Mesothelial cell of epicardium (in vitro differentiated cells): Measurements from ENCODE around the gene TACR1. TPM values are rescaled to one million over a fixed set of nuclear protein-coding genes. Genes with fewer than 3 reads are reported as not detected.

ENCODE experiments used
- DNase-seq, 2 experiments: peaks; one replicate each; pipeline ENCODE4 v3.0.0; 2021; ENCODE audit warnings: low spot score in 2 of 2; ENCODE audit not compliant: unreplicated experiment in 2 of 2
- H3K27ac Mint-ChIP-seq: 2 replicates; pipeline ENCODE4 v1.8.0; 2021; ENCODE audit warnings: mixed read lengths
- H3K27me3 Mint-ChIP-seq: 2 replicates; pipeline ENCODE4 v1.8.0; 2021; ENCODE audit warnings: low read depth, mixed read lengths
- H3K36me3 Mint-ChIP-seq: 2 replicates; pipeline ENCODE4 v1.8.0; 2021; ENCODE audit warnings: mixed read lengths
- H3K4me1 Mint-ChIP-seq: 2 replicates; pipeline ENCODE4 v1.8.0; 2021; ENCODE audit warnings: mixed read lengths
- H3K4me3 Mint-ChIP-seq: 2 replicates; pipeline ENCODE4 v1.8.0; 2021; ENCODE audit warnings: mild to moderate bottlenecking, moderate library complexity, mixed read lengths
- H3K9me3 Mint-ChIP-seq: 2 replicates; pipeline ENCODE4 v1.8.0; 2021; ENCODE audit warnings: mixed read lengths
- total RNA-seq: library from RNA; stranded (reverse); gene quantifications from 3 replicates; pipeline ENCODE4 v1.2.1, GENCODE V29; 2021
- TF ChIP-seq, protein P1 (sequence below): fragments of 200-600 bp; sonication (generic); IDR thresholded peaks from one replicate; pipeline ENCODE4 v1.5.0; 2021; ENCODE audit warnings: antibody characterized with exemption; ENCODE audit not compliant: unreplicated experiment

Gene TACR1
- total RNA-seq, 1 donor from 2014 or later = 0.20 TPM

DNA sequence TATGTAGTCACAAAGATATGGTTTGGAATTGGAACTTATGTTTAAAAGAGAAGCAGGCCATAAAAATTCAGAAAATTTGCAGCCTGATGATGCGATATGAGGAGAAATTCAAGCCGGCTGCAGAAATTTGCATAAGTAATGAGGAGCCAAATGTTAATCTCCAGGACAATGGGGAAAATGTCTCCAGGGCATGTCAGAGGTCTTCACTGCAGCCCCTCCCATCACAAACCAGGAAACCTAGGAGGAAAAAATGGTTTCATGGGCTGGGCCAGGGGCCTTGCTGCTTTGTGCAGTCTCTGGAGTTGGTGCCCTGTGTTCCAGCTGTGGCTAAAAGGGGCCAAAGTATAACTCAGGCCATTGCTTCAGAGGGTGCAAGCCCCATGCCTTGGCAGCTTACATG is 28.4 kb downstream of the TACR1 start:
- no peak for DNase-seq
- TF ChIP-seq, protein P1, sequence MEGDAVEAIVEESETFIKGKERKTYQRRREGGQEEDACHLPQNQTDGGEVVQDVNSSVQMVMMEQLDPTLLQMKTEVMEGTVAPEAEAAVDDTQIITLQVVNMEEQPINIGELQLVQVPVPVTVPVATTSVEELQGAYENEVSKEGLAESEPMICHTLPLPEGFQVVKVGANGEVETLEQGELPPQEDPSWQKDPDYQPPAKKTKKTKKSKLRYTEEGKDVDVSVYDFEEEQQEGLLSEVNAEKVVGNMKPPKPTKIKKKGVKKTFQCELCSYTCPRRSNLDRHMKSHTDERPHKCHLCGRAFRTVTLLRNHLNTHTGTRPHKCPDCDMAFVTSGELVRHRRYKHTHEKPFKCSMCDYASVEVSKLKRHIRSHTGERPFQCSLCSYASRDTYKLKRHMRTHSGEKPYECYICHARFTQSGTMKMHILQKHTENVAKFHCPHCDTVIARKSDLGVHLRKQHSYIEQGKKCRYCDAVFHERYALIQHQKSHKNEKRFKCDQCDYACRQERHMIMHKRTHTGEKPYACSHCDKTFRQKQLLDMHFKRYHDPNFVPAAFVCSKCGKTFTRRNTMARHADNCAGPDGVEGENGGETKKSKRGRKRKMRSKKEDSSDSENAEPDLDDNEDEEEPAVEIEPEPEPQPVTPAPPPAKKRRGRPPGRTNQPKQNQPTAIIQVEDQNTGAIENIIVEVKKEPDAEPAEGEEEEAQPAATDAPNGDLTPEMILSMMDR = no peak
- no peaks in the 10 kb centered on the region for H3K4me1 Mint-ChIP-seq
- H3K27ac Mint-ChIP-seq = no peak overlapping the region
- H3K36me3 Mint-ChIP-seq = no peaks in the 10 kb centered on the region
- no peak overlapping the region for H3K4me3 Mint-ChIP-seq
- no peaks in the 10 kb centered on the region for H3K27me3 Mint-ChIP-seq
- peaks cover 6% of the 10 kb centered on the region for H3K9me3 Mint-ChIP-seq

DNA sequence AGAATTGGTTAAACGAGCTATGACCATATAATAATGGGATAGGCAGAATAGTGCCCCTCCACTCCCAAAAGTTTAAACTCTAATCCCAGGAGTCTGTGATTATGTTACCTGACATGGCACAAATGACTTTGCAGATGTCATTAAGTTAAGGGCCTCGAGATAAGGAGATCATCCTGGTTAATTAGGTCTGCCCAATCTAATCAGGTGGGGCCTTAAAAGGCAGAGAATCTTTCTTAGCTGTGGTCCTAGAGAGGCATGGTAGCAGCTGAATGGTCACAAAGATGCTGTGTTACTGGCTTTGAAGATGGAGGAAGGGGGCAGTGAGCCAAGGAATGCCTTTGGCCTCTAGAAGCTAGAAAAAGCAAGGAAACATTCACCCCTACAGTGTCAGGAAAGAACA is 31.1 kb downstream of the TACR1 start:
- H3K4me1 Mint-ChIP-seq = no peaks in the 10 kb centered on the region
- DNase-seq = no peak
- TF ChIP-seq, protein P1 = no peak
- H3K4me3 Mint-ChIP-seq = no peak overlapping the region
- H3K36me3 Mint-ChIP-seq = no peaks in the 10 kb centered on the region
- no peak overlapping the region for H3K27ac Mint-ChIP-seq
- H3K9me3 Mint-ChIP-seq = peaks cover 6% of the 10 kb centered on the region
- H3K27me3 Mint-ChIP-seq = no peaks in the 10 kb centered on the region

DNA sequence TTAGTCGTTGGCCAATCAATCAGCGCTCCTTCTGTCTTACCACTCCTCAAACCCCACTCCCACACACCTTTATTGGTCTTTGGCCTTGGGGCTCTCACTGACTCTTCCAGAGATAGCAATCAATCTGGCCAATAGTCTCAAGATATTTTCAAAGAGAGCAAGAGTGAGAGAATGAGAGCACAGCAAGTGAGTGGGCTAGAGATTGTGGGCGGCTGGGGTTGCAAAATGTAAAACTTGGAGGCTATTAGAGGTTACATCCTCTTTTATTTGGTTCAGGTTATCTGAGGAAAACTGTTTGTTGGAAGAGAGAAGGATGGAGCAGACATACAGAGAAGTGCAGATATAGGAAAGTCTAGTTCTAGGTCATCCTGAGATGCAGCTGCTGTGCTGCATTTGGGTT is 32.8 kb downstream of the TACR1 start:
- DNase-seq = no peak
- TF ChIP-seq, protein P1 = no peak
- no peaks in the 10 kb centered on the region for H3K4me1 Mint-ChIP-seq
- no peaks in the 10 kb centered on the region for H3K27me3 Mint-ChIP-seq
- H3K36me3 Mint-ChIP-seq = no peaks in the 10 kb centered on the region
- no peak overlapping the region for H3K4me3 Mint-ChIP-seq
- H3K27ac Mint-ChIP-seq = no peak overlapping the region
- peaks cover 6% of the 10 kb centered on the region for H3K9me3 Mint-ChIP-seq

DNA sequence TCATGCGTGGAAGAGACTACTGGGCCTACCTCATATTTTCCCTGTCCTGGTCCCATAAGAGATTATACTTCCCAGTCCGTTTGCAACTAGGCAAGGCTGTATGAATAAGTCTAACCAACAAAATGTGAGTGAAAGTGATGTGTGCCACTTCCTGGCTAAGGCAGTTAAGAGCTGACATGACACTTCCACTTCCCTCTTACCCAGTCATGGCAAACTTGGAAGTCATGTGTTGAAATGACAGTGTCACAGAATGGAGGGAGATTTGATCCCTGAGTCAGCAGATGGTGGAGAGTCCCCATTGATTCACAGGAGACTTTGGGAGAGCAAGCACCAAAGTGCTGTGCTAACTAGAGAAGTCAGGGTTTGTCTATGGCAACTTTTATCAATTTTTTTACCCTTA is 36.4 kb downstream of the TACR1 start:
- H3K4me1 Mint-ChIP-seq = no peaks in the 10 kb centered on the region
- no peaks in the 10 kb centered on the region for H3K9me3 Mint-ChIP-seq
- no peak overlapping the region for H3K27ac Mint-ChIP-seq
- H3K36me3 Mint-ChIP-seq = no peaks in the 10 kb centered on the region
- no peak overlapping the region for H3K4me3 Mint-ChIP-seq
- no peak for DNase-seq
- TF ChIP-seq, protein P1 = no peak
- H3K27me3 Mint-ChIP-seq = no peaks in the 10 kb centered on the region

DNA sequence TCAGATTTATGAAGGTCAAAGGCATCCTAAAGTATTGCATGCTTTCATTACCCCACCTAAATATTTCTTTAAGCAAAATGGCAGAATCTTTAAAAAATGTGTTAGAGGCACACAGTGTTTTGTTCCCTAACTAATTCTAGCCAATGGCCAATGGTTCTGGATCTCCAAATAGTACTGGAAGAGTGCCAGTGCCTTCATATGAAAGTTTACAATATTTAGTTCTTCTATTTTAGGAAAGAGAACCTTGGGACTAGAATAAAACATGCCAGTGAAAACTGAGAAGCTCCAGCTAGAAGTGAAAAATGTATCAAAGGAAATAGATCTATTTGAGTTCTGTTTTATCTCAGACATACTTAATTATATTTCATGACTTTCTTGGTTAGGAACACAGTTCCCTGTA is 37.1 kb downstream of the TACR1 start:
- TF ChIP-seq, protein P1 = no peak
- no peak for DNase-seq
- H3K4me3 Mint-ChIP-seq = no peak overlapping the region
- H3K4me1 Mint-ChIP-seq = no peaks in the 10 kb centered on the region
- no peak overlapping the region for H3K27ac Mint-ChIP-seq
- H3K9me3 Mint-ChIP-seq = no peaks in the 10 kb centered on the region
- H3K36me3 Mint-ChIP-seq = no peaks in the 10 kb centered on the region
- no peaks in the 10 kb centered on the region for H3K27me3 Mint-ChIP-seq

DNA sequence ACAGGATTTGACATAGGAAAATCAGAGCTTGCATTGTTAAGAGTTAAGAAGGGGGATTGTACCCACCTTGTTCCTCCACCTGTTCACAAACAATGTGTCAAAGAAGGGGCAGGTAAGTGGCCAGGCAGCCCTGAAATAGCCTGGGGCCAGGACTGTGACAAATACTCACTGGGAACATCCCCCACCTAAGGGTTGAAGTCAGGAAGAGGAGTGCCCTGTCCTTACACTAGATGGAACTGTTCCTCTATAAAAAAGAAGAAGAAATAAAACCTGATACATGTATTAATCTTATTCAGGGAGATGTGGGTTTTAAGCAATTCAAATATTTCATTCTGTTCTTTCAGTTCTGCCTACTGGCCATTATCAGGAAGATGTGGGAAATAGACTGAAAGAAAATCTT is 41.9 kb downstream of the TACR1 start:
- no peak overlapping the region for H3K4me3 Mint-ChIP-seq
- no peak for DNase-seq
- H3K27me3 Mint-ChIP-seq = no peaks in the 10 kb centered on the region
- H3K27ac Mint-ChIP-seq = no peak overlapping the region
- TF ChIP-seq, protein P1 = no peak
- peaks cover 12% of the 10 kb centered on the region for H3K4me1 Mint-ChIP-seq
- no peaks in the 10 kb centered on the region for H3K9me3 Mint-ChIP-seq
- H3K36me3 Mint-ChIP-seq = no peaks in the 10 kb centered on the region
